Right lobe of liver (tissue), 4 donors: ENCODE results near the gene VAC14.

Experiments
- POLR2A ChIP-seq: fragments of 450-650 bp; IDR thresholded peaks from one replicate; pipeline ENCODE4 v1.6.1; 2017; ENCODE audit warnings: antibody characterized with exemption, mild to moderate bottlenecking
- TF ChIP-seq, protein P1 (sequence below), 4 donors: fragments of 200-600 bp in 3 of 4; fragments of 450-650 bp in 1 of 4; IDR thresholded peaks; one replicate each; pipeline versions ENCODE4 v1.5.1 to v1.8.0; 2016 to 2022; ENCODE audit warnings: antibody characterized with exemption in 4 of 4, mild to moderate bottlenecking in 2 of 4
- donor health status: DM: no; HTN: no; CAD: no.
- donor health status: DM: no; HTN: no; CAD: no.
- donor health status: DM: no; HTN: yes; CAD: no.

DNA sequence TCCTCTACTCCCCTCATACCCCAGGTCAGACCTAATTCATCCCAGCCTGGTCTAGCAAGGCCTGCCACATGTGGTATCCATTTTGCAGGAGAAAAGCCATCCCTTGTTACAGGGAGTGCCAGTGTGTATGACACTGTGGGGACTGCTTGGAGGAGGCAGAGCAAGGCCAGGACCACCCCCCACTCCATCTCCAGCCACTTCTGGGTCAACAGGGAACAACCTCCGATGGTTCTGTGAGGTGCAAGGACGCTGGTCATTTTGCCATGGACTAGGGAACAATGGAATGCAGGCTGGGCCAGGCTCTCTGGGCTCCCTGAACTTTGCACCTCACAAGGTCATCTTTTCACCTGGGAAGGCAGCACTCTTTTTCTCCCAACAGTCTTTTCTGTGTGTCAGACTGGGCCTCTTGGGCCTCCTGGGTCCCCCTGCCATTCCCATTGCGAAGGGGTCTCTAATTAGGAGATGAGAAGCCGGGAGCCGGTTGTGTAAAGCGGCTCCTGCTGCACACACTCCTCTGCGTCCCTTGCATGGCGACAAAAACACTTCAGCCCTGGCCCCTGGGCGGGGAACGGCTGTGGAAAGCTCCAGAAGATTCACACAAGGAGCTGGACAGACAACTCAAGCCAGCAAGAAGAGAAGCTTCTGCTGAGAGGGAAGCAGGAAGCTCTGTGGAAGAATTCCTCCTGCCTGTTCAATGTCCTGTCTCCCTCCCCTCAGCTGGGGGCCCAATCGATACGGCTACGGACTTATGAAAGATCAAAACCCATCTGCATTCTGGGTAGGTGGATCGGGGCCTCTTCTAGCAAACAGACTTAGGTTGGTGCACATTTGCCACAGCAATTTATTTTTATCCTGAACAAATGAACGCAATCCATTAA is 76.6 kb downstream of the VAC14 start:
- peak; percentile 37 for TF ChIP-seq POLR2A
- TF ChIP-seq, protein P1, sequence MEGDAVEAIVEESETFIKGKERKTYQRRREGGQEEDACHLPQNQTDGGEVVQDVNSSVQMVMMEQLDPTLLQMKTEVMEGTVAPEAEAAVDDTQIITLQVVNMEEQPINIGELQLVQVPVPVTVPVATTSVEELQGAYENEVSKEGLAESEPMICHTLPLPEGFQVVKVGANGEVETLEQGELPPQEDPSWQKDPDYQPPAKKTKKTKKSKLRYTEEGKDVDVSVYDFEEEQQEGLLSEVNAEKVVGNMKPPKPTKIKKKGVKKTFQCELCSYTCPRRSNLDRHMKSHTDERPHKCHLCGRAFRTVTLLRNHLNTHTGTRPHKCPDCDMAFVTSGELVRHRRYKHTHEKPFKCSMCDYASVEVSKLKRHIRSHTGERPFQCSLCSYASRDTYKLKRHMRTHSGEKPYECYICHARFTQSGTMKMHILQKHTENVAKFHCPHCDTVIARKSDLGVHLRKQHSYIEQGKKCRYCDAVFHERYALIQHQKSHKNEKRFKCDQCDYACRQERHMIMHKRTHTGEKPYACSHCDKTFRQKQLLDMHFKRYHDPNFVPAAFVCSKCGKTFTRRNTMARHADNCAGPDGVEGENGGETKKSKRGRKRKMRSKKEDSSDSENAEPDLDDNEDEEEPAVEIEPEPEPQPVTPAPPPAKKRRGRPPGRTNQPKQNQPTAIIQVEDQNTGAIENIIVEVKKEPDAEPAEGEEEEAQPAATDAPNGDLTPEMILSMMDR (IDR thresholded peaks at IDR 0.05): no peak
